HG03565 (cell line): ENCODE results near the gene ATP8B3.

Source experiments
- ATAC-seq: cut with Tn5 transposase; IDR thresholded peaks from one replicate; pipeline ENCODE4 v1.9.1; 2021; ENCODE audit warnings: mild to moderate bottlenecking, moderate library complexity; ENCODE audit not compliant: unreplicated experiment

ATP8B3 gene

GRCh38 chr19:1817553-1818179, 5.6 kb upstream of the ATP8B3 start:
- no peak for ATAC-seq

GRCh38 chr19:1816530-1817298, 4.6 kb upstream of the ATP8B3 start:
- no peak for ATAC-seq

GRCh38 chr19:1815605-1816529, 3.8 kb upstream of the ATP8B3 start:
- no peak for ATAC-seq

GRCh38 chr19:1814833-1815604, 2.9 kb upstream of the ATP8B3 start:
- ATAC-seq, result no peak

- ATAC-seq, result no peak
These were observed 2.3 kb upstream of the ATP8B3 start for GRCh38 chr19:1814391-1814790.

- ATAC-seq, result no peak
These were observed 1.4 kb upstream of the ATP8B3 start for GRCh38 chr19:1813192-1814182.

- ATAC-seq, result peak; percentile 41
These were observed 533 bp upstream of the ATP8B3 start for GRCh38 chr19:1812426-1813191.

GRCh38 chr19:1811472-1811894, 593 bp downstream of the ATP8B3 start:
- ATAC-seq, result no peak

GRCh38 chr19:1810439-1811160, 1.5 kb downstream of the ATP8B3 start:
- ATAC-seq, result no peak

- no peak for ATAC-seq
These were observed 2.4 kb downstream of the ATP8B3 start for GRCh38 chr19:1809678-1810077.

GRCh38 chr19:1808395-1808731, 3.7 kb downstream of the ATP8B3 start:
- ATAC-seq, result no peak

- ATAC-seq, result no peak
These were observed 4.2 kb downstream of the ATP8B3 start for GRCh38 chr19:1807695-1808394.

- no peak for ATAC-seq
These were observed 4.9 kb downstream of the ATP8B3 start for GRCh38 chr19:1807030-1807694.

GRCh38 chr19:1806184-1807029, 5.7 kb downstream of the ATP8B3 start:
- ATAC-seq, result no peak

GRCh38 chr19:1805401-1806183, 6.5 kb downstream of the ATP8B3 start:
- ATAC-seq, result no peak
